Bronchial epithelial cell (primary cell): ENCODE measurements around the gene C17orf67. TPM values are rescaled to one million over a fixed set of nuclear protein-coding genes. Genes with fewer than 3 reads are reported as not detected.
A peak's percentile ranks its signal among the peaks of the same experiment; 100 is the strongest.

Experiments used
- DNase-seq: peaks from one replicate; pipeline ENCODE4 v3.0.0-alpha.2; 2010; ENCODE audit warnings: low read depth
- FAIRE-seq: peaks from 2 replicates; lab custom pipeline; 2011; peaks lifted over from hg19 to GRCh38; lab: Jason Lieb, UNC
- H3K27me3 ChIP-seq: 2 replicates; pipeline ENCODE4 v1.5.1; 2011; ENCODE audit warnings: low read length; ENCODE audit not compliant: control insufficient read depth, insufficient read depth
- H3K36me3 ChIP-seq: 2 replicates; pipeline ENCODE4 v1.5.1; 2011; ENCODE audit warnings: low read length; ENCODE audit not compliant: control insufficient read depth, insufficient read depth
- H3K4me3 ChIP-seq: 2 replicates; pipeline ENCODE4 v1.5.1; 2011; ENCODE audit warnings: mild to moderate bottlenecking, low read depth, low read length, control low read depth
- total RNA-seq: library from RNA; depleted of rRNA; stranded (reverse); fragments of >200 nt; gene quantifications from 2 replicates; pipeline ENCODE4 v1.2.1, GENCODE V29; 2014
- TF ChIP-seq, protein P1 (sequence below): IDR thresholded peaks from 2 replicates; pipeline ENCODE4 v1.5.1; 2011; ENCODE audit warnings: mild to moderate bottlenecking, moderate library complexity, low read length, control low read depth, inconsistent platforms; ENCODE audit not compliant: insufficient read depth, severe bottlenecking

The C17orf67 gene
- total RNA-seq, 1 donor from 2014 or later, result 0.26 TPM

DNA sequence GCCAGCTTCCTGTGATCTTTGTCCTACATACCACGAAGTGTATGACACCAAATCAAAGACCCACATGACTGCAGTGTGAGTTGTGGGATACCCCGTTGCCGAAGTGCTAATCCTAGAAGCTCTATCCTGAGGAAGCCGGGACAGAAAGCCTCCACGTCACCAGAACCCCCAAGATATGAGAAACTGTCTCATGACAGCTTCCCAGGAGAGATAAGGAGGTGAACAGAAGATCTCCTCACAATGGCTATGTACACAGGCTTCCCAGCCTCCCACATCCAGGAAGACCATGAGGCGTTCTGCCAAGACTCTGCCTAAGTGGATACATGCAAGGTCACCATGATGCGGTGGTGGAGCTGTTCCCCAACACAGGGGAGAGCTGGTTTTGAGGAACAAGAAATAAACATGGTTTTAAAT, 43.1 kb upstream of the C17orf67 start:
- no peaks in the 10 kb centered on the region for H3K27me3 ChIP-seq
- TF ChIP-seq, protein P1, sequence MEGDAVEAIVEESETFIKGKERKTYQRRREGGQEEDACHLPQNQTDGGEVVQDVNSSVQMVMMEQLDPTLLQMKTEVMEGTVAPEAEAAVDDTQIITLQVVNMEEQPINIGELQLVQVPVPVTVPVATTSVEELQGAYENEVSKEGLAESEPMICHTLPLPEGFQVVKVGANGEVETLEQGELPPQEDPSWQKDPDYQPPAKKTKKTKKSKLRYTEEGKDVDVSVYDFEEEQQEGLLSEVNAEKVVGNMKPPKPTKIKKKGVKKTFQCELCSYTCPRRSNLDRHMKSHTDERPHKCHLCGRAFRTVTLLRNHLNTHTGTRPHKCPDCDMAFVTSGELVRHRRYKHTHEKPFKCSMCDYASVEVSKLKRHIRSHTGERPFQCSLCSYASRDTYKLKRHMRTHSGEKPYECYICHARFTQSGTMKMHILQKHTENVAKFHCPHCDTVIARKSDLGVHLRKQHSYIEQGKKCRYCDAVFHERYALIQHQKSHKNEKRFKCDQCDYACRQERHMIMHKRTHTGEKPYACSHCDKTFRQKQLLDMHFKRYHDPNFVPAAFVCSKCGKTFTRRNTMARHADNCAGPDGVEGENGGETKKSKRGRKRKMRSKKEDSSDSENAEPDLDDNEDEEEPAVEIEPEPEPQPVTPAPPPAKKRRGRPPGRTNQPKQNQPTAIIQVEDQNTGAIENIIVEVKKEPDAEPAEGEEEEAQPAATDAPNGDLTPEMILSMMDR, result no peak
- no peak for FAIRE-seq
- no peak for DNase-seq
- H3K4me3 ChIP-seq, result no peak overlapping the region
- H3K36me3 ChIP-seq, result no peaks in the 10 kb centered on the region

DNA sequence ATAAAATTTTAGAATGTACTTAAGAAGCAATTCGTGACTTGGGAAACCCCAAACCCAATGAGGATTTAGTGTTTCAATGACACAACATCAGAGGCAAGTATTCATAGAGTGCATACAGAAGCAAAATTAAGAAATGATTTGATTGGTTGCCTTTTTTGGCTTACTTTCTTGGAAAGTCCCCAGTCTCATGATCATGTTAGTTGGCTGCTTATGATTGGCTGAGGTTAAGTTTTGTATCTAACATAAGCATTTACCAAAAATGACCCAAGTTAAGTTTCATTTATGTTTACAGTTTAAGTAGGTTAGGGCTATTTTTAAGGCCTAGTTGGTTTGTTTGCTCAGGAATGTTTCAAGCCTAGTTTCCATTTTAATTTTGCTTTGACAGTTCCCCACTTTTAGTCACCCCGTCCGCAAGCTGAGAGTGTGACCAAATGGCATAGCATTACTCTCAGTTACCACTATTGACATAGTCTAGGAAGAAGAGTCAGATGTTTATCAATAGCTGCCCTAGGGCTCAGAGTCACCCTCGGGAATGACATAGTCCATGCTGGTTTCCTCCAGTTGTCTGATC, 36.4 kb upstream of the C17orf67 start:
- H3K27me3 ChIP-seq, result no peaks in the 10 kb centered on the region
- DNase-seq (no peak), FAIRE-seq (no peak)
- no peaks in the 10 kb centered on the region for H3K36me3 ChIP-seq
- H3K4me3 ChIP-seq, result no peak overlapping the region
- TF ChIP-seq, protein P1, result no peak

DNA sequence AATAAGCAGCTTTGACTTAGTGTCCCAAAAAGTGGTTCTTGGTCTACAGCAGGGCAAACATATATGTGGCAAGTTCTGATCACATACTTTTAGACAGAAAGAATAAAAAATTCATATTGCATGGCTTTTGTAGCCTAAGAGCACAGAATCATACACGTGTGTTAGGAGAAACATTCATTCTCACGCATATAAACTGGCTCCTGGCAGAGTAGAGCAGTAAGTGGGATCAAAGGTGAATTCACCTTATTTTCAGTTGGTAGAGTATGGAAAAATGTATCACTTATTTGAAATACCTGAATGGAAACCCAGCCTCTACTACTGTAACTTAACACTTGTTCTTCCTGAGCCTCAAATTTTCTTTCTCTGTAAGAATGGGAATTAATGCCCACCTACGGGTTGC, 35.0 kb upstream of the C17orf67 start:
- no peak for FAIRE-seq
- DNase-seq, result no peak
- TF ChIP-seq, protein P1, result no peak
- Histone ChIP-seq H3K36me3 (no peaks in the 10 kb centered on the region), H3K4me3 (no peak overlapping the region), H3K27me3 (no peaks in the 10 kb centered on the region)

GRCh38 chr17:56867948-56868376, 34.2 kb upstream of the C17orf67 start:
- Histone ChIP-seq H3K4me3 (no peak overlapping the region), H3K36me3 (no peaks in the 10 kb centered on the region), H3K27me3 (no peaks in the 10 kb centered on the region)
- TF ChIP-seq, protein P1, result no peak
- DNase-seq (peak; percentile 54), FAIRE-seq (no peak)

GRCh38 chr17:56866496-56866895, 32.8 kb upstream of the C17orf67 start:
- TF ChIP-seq, protein P1, result no peak
- no peak for FAIRE-seq
- H3K4me3 ChIP-seq, result no peak overlapping the region
- DNase-seq, result no peak
- H3K36me3 ChIP-seq, result no peaks in the 10 kb centered on the region
- no peaks in the 10 kb centered on the region for H3K27me3 ChIP-seq

GRCh38 chr17:56866076-56866475, 32.4 kb upstream of the C17orf67 start:
- FAIRE-seq, result no peak

More at GRCh38 chr17:56866076-56866475, 32.4 kb upstream of the C17orf67 start:
- H3K4me3 ChIP-seq, result no peak overlapping the region
- H3K36me3 ChIP-seq, result no peaks in the 10 kb centered on the region
- TF ChIP-seq, protein P1, result no peak
- no peaks in the 10 kb centered on the region for H3K27me3 ChIP-seq
- no peak for DNase-seq
